Measurements from ENCODE around the gene HYCC1. TPM values are rescaled to one million over a fixed set of nuclear protein-coding genes. Genes with fewer than 3 reads are reported as not detected.

Gene HYCC1
- total and polyA plus RNA-seq, 9 of the 15 experiments (the other 6 are each of a cell fraction or from before 2014, with no cell fraction given) = 11.2 to 40.6 (median 37.9) TPM

DNA sequence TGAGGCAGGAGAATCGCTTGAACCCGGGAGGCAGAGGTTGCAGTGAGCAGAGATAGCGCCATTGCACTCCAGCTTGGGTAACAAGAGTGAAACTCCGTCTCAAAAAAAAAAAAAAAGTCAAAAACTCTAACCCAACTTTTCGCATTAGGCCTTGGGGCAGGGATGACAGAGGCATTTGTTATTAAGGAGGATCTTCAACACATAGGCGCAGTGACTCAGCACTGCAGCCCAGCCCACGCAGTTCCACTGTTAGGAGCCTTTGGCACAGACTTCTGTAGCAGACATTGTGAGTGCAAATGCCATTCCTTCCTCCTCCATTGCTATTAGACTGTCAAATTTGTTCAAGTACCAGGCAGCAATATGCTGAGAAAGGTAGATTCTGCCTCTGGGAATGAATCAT lies 48.5 kb upstream of the HYCC1 start:
- Histone ChIP-seq H3K27ac (ENCODE audit: extremely low read depth, low read depth, low read length) (0 out of 3 replicates have a peak overlapping the region, but pooled peaks have one; percentile 5), H3K4me1 (replicated peaks in 1 of 2; ENCODE audit: control insufficient read depth in 2 of 2, insufficient read depth in 2 of 2, low read length in 2 of 2) (peaks cover 5 to 7% of the 10 kb centered on the region in 2 experiments), H3K9ac (ENCODE audit: insufficient read depth in 1 of 2, low read depth in 2 of 2, low read length in 2 of 2) (no peak overlapping the region; a peak in 1 of 4 replicates), H2AFZ (ENCODE audit: low read depth, low read length) (peak overlapping the region; percentile 64), H4K20me1 (replicated peaks; ENCODE audit: control insufficient read depth, insufficient read depth, low read length) (no peaks in the 10 kb centered on the region), H3K9me3 (replicated peaks; ENCODE audit: control insufficient read depth, insufficient read depth, low read depth, low read length) (no peaks in the 10 kb centered on the region), H3K4me2 (ENCODE audit: insufficient read depth, low read length) (peak overlapping the region; percentile 35; the same call in 1 of the 2 replicates), H3K4me3 (no peak overlapping the region), H3K27me3 (ENCODE audit: control insufficient read depth in 2 of 2, insufficient read depth in 2 of 2, low read length in 2 of 2) (no peaks in the 10 kb centered on the region), H3K9me1 (ENCODE audit: control insufficient read depth, insufficient read depth, low read length) (no peaks in the 10 kb centered on the region), H3K79me2 (ENCODE audit: control insufficient read depth, insufficient read depth, low read length) (no peaks in the 10 kb centered on the region), H3K36me3 (ENCODE audit: control insufficient read depth, insufficient read depth, low read length) (no peaks in the 10 kb centered on the region)
- ChIA-PET CTCF (ENCODE audit: low intra/inter-chr PET ratio) (interaction anchor here (1.2 kb wide), 1 partner anchor 503 kb away, joined by 4 read pairs; no protein-coding TSS in a partner anchor), POLR2A (interaction anchor here (0.6 to 1.3 kb wide), 2 partner anchors 207 to 417 kb away, joined by 3 read pairs; no protein-coding TSS in a partner anchor)
- peak; percentile 66 for FAIRE-seq
- peak; percentile 91 for ATAC-seq
- no TSS peak for BruUV-seq (replicated peaks)
- DNase-seq (ENCODE audit: extremely low read depth in 1 of 4, low spot score in 3 of 4) = peak; percentile 40 to 82 (median 60)
- intact Hi-C loops (cut with micrococcal nuclease) = no loop called here
- 12% methylated on average over 7 of the region's 7 CpGs for WGBS (ENCODE audit: insufficient coverage, low coverage, missing lambda C conversion rate)
- in situ Hi-C loops (cut with MboI) = no loop called here
- TF ChIP-seq RFX7 (CRISPR knock-in tag; IDR thresholded peaks at IDR 0.05) (no peak), NRF1 (conservative IDR thresholded peaks at IDR 0.05 in 1 of 2, IDR thresholded peaks at IDR 0.05 in 1 of 2) (peak; percentile 78), MAFG (tag; conservative IDR thresholded peaks at IDR 0.05) (peak; percentile 94), MAFF (IDR thresholded peaks at IDR 0.05; ENCODE audit: low read length) (peak; percentile 88), NFE2 (IDR thresholded peaks at IDR 0.05; ENCODE audit: low read depth) (peak; percentile 98), MYBL2 (IDR thresholded peaks at IDR 0.05; ENCODE audit: low read depth) (no peak), MYBL2 (CRISPR knock-in tag; IDR thresholded peaks at IDR 0.05; ENCODE audit: borderline replicate concordance) (no peak), ZNF384 (IDR thresholded peaks at IDR 0.05; ENCODE audit: low read depth, low read length) (peak; percentile 66), NFE2L1 (tag; IDR thresholded peaks at IDR 0.05; ENCODE audit: borderline replicate concordance, low read depth) (peak; percentile 74), FOSL1 (tag; conservative IDR thresholded peaks at IDR 0.05) (peak; percentile 66), SAFB2 (IDR thresholded peaks at IDR 0.05; ENCODE audit: borderline replicate concordance, low read depth, low read length, severe bottlenecking) (no peak), DIDO1 (tag; IDR thresholded peaks at IDR 0.05; ENCODE audit: low read depth) (no peak), HMGXB4 (CRISPR knock-in tag; IDR thresholded peaks at IDR 0.05) (no peak), ZNF41 (CRISPR knock-in tag; conservative IDR thresholded peaks at IDR 0.05) (no peak), ZNF316 (IDR thresholded peaks at IDR 0.05) (peak; percentile 94), ZNF239 (CRISPR knock-in tag; IDR thresholded peaks at IDR 0.05) (peak; percentile 37; the same call in 1 of the 2 replicates), TBP (optimal IDR thresholded peaks at IDR 0.05; ENCODE audit: low read depth, low read length) (no peak), ZNF146 (CRISPR knock-in tag; IDR thresholded peaks at IDR 0.05; ENCODE audit: unreplicated experiment) (no peak), SMARCA4 (IDR thresholded peaks at IDR 0.05) (peak; percentile 74), MAZ (CRISPR knock-in tag; conservative IDR thresholded peaks at IDR 0.05 in 1 of 2, IDR thresholded peaks at IDR 0.05 in 1 of 2) (0 out of 4 replicates have a peak, but pooled peaks of 1 of the 2 experiments have one; percentile 23), FOXK2 (conservative IDR thresholded peaks at IDR 0.05 in 1 of 2, IDR thresholded peaks at IDR 0.05 in 1 of 2; ENCODE audit: low read depth in 2 of 2) (0 out of 4 replicates have a peak, but pooled peaks of 1 of the 2 experiments have one; percentile 10), IFI16 (CRISPR knock-in tag; IDR thresholded peaks at IDR 0.05) (no peak), FOXP1 (CRISPR knock-in tag; IDR thresholded peaks at IDR 0.05) (no peak), JUND (IDR thresholded peaks at IDR 0.05; ENCODE audit: borderline replicate concordance, low read depth, low read length) (peak; percentile 74), JUND (tag; IDR thresholded peaks at IDR 0.05; ENCODE audit: borderline replicate concordance, low read depth, low read length) (peak; percentile 26; the same call in 1 of the 3 replicates)

Data from K562 (cell line).